ENCODE data around the gene RPS10. TPM values are rescaled to one million over a fixed set of nuclear protein-coding genes. Genes with fewer than 3 reads are reported as not detected.

RPS10 gene
- total and polyA plus RNA-seq, 2 of the 8 experiments (the other 6 are each of a cell fraction or from before 2014, with no cell fraction given), result 2,408 to 11,142 TPM

- FAIRE-seq (no peak), DNase-seq (ENCODE audit: low read depth in 1 of 2, low spot score in 2 of 2) (no peak)
- H3K9ac ChIP-seq (replicated peaks in 1 of 4; ENCODE audit: extremely low read depth in 1 of 4, low read depth in 3 of 4, low read length in 3 of 4), result no peak overlapping the region
- H4K91ac ChIP-seq (replicated peaks; ENCODE audit: insufficient read length, low read length), result no peak overlapping the region
- 90% methylated on average over 4 of the region's 4 CpGs; no CpG with 5 or more reads in 1 of the 2 experiments for WGBS, 2 experiments (ENCODE audit: extremely low coverage in 1 of 2, insufficient coverage in 1 of 2, insufficient read length in 1 of 2, insufficient replicate concordance in 2 of 2, low coverage in 1 of 2, low lambda C conversion rate in 2 of 2, missing lambda C conversion rate in 1 of 2)
- H3K4me1 ChIP-seq (replicated peaks in 1 of 4; ENCODE audit: control insufficient read depth in 3 of 4, insufficient read depth in 4 of 4, low read length in 3 of 4), result peaks cover 0 to 5% (median 0%) of the 10 kb centered on the region in 4 experiments; a peak in 2 of 7 replicates
- H3K23me2 ChIP-seq (ENCODE audit: low read depth, low read length), result no peaks in the 10 kb centered on the region
- no peak overlapping the region for H2BK15ac ChIP-seq (ENCODE audit: low read length)
- H3K4me2 ChIP-seq (ENCODE audit: insufficient read depth in 1 of 2, low read depth in 2 of 2, low read length in 2 of 2), result no peak overlapping the region
- H2BK120ac ChIP-seq (replicated peaks; ENCODE audit: low read depth, low read length), result no peak overlapping the region
- no peaks in the 10 kb centered on the region for H3K79me2 ChIP-seq (ENCODE audit: control insufficient read depth in 1 of 2, insufficient read depth in 2 of 2, low read length in 2 of 2)
- 0 out of 2 replicates have a peak overlapping the region, but pooled peaks have one; percentile 0 for H2BK12ac ChIP-seq (ENCODE audit: low read depth, low read length)
- H2AK5ac ChIP-seq (ENCODE audit: low read depth, low read length), result no peak overlapping the region
- CTCF ChIA-PET (ENCODE audit: partially characterized antibody), result interaction anchor here (1.1 to 1.7 kb wide), 2 partner anchors 164 to 282 kb away, joined by 3 to 7 read pairs; no protein-coding TSS in a partner anchor
- H3K18ac ChIP-seq (ENCODE audit: extremely low read depth, low read length), result no peak overlapping the region
- H3K36me3 ChIP-seq (ENCODE audit: control insufficient read depth in 2 of 4, insufficient read depth in 4 of 4, low read length in 3 of 4), result no peaks in the 10 kb centered on the region
- no peak overlapping the region for H3K4ac ChIP-seq (replicated peaks; ENCODE audit: insufficient read length, low read depth, low read length)
- H2AFZ ChIP-seq (ENCODE audit: low read length), result no peak overlapping the region
- H3K79me1 ChIP-seq (ENCODE audit: low read depth, low read length), result no peaks in the 10 kb centered on the region
- no peak overlapping the region for H2BK20ac ChIP-seq (ENCODE audit: low read length)
- TF ChIP-seq SRF (IDR thresholded peaks at IDR 0.05; ENCODE audit: low read depth, low read length), result no peak
- TF ChIP-seq JUN (IDR thresholded peaks at IDR 0.05; ENCODE audit: low read depth, low read length), result no peak
- TF ChIP-seq TBP (IDR thresholded peaks at IDR 0.05; ENCODE audit: low read depth, low read length), result no peak
- no peak for TF ChIP-seq SP2 (IDR thresholded peaks at IDR 0.05; ENCODE audit: low read length)
- no peak for TF ChIP-seq CBX8 (IDR thresholded peaks at IDR 0.05; ENCODE audit: borderline replicate concordance, low read depth, low read length)
- H3K9me3 ChIP-seq (ENCODE audit: insufficient read depth in 2 of 2, low read depth in 1 of 2, low read length in 1 of 2), result no peaks in the 10 kb centered on the region
- no peak overlapping the region for H2BK5ac ChIP-seq (ENCODE audit: low read depth, low read length)
- POLR2A ChIA-PET (ENCODE audit: partially characterized antibody), result interaction anchor here (0.8 to 2.5 kb wide), 2 partner anchors 15 to 29 kb away, joined by 3 to 6 read pairs; no protein-coding TSS in a partner anchor
- no peaks in the 10 kb centered on the region for H3K27me3 ChIP-seq (replicated peaks in 1 of 4; ENCODE audit: control insufficient read depth in 3 of 4, extremely low read depth in 1 of 4, insufficient read depth in 3 of 4, low read length in 3 of 4)
- H3K14ac ChIP-seq (ENCODE audit: insufficient read length), result no peak overlapping the region
- H3K27ac ChIP-seq (ENCODE audit: low read depth, low read length), result no peak overlapping the region
- H3K23ac ChIP-seq (ENCODE audit: insufficient read length), result no peak overlapping the region
- no peak overlapping the region for H3K56ac ChIP-seq (replicated peaks; ENCODE audit: insufficient read length, low read depth, low read length)
- no peak overlapping the region for H3K4me3 ChIP-seq (ENCODE audit: extremely low read depth in 1 of 4, insufficient read depth in 2 of 4, low read depth in 3 of 4, low read length in 4 of 4)
- no peaks in the 10 kb centered on the region for H4K20me1 ChIP-seq (replicated peaks in 1 of 2; ENCODE audit: control insufficient read depth in 1 of 2, insufficient read depth in 2 of 2, low read length in 2 of 2)
- H4K8ac ChIP-seq (ENCODE audit: extremely low read depth, insufficient read depth, low read length), result no peak overlapping the region
- H4K5ac ChIP-seq (ENCODE audit: insufficient read length, low read depth, low read length), result no peak overlapping the region
Measured at GRCh38 chr6:34445313-34445860, 19.5 kb upstream of the RPS10 start.
